HG02798 (cell line): ENCODE measurements around the gene SLC2A8.

Source experiments
- ATAC-seq: cut with Tn5 transposase; IDR thresholded peaks from one replicate; pipeline ENCODE4 v1.9.1; 2021; ENCODE audit warnings: mild to moderate bottlenecking; ENCODE audit not compliant: unreplicated experiment, poor library complexity

The SLC2A8 gene

GRCh38 chr9:127380479-127380878 lies 16.5 kb upstream of the SLC2A8 start:
- ATAC-seq: no peak

DNA sequence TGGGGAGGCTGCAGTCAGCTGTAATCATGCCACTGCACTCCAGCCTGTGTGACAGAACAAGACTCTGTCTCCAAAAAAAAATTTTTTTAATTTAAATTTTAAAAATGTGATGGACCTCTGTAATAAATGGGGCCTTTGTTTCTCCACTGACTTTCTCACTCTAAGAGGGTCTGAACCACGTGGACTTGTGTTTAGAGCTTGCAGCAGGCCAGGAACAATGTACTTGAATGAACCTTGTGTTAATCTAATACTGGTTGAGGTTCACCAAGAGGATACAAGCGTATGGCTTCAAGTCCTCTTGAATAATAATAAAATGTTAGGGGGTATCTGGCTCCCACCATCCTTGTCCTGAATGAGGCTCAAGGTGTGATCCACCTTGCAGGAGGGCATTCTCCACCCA lies 14.4 kb upstream of the SLC2A8 start:
- ATAC-seq: no peak

DNA sequence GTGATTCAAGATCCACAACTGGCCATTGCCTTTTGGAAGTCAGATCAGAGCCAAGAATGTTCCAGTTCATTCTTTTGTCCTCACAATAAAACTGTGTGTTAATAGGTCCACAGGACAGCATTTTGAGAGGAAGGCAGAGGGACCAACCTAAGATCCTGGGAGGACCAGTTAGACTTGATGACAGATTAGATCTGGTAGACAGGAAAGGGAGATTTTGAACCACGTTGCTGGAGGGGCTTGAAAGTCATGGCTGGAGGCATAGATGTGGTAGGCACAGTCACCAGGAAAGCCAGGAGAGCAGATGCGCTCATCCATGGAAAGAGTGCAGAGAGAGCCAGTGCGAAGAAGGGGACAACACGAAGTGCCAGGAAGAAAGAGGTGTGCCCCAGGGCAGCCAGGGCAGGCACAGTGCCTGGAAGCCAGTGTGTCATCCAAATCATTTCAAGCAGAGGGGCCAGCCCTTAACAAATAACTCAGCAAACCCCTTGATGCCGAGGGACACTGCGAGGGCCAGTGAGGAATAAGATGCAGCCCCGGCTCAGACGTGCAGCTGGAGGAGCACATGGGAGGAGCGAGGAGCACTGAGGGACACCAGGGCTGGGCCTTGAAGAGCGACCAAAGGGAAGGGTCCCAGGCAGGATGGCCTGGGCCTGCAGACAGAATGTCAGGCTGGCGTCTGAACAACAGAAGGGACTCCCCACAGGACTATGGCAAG lies 12.8 kb upstream of the SLC2A8 start:
- no peak for ATAC-seq

- no peak for ATAC-seq
These were observed 12.1 kb upstream of the SLC2A8 start for GRCh38 chr9:127384901-127385300.

GRCh38 chr9:127386249-127386648 lies 10.7 kb upstream of the SLC2A8 start:
- no peak for ATAC-seq

DNA sequence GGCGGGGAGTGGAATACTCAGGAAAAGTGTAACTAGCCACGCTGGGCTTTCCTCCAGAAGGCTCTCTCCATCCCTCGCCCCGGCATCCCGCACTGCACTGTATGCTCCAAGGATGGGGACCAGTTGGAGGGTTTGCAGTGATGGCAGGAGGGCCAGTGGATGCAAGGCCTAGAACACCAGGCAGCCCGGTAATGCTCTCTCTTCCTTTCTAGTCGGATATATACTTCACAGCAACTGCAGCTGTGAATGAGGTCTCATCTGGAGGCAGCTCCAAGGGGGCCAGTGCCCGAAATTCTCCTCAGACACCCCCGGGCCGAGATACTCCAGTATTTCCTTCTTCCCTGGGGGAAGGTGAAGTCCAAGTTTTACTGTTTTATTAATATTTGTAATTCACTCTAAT lies 10.0 kb upstream of the SLC2A8 start:
- no peak for ATAC-seq

DNA sequence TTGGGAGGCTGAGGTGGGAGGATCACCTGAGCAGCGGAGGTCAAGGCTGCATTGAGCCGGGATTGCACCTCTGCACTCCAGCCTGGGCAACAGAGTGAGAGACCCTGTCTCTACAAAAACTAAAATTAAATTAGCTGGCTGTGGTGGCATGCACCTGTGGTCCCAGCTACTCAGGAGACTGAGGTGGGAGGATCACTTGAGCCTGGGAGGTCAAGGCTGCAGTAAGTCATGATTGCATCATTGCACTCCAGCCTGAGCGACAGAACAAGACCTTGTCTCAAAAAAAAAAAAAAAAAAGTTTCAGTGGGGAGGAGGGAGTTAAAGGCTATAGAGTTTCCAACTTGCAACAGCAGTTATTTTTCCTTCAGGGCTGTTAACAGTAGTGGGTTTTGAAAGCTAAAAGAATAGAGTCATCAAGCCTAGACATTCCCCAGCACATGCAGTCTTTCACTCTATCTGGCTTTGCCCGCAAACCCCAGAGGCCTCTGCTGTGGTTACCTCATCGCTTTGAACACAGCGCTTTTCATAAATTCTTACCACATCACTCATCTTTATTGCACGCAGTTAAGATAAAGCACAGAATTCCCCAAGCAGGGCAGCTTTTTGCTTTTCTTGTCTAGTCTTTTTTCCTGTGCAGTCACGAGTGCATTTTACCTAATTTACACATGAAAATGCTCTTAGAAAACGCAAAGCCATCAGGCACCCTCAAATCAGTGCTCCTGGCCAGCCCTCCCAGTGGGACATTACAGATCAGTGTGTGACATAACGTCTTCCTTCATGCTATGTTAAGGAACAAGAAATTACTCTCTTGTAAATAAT lies 8.7 kb upstream of the SLC2A8 start:
- peak; percentile 86 for ATAC-seq

DNA sequence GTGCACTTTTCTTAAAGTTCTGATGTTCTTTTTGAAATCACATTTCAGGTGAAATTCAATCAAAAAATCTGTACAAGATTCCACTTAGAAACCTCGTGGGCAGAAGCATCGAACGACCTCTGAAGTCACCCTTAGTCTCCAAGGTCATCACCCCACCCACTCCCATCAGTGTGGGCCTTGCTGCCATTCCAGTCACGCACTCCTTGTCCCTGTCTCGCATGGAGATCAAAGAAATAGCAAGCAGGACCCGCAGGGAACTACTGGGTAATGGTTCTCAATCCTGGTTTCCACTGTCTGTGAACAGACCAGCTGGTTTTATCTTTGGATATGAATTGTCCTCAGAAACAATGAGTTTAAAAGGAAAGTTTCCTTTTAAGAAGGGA lies 8.1 kb upstream of the SLC2A8 start:
- no peak for ATAC-seq

DNA sequence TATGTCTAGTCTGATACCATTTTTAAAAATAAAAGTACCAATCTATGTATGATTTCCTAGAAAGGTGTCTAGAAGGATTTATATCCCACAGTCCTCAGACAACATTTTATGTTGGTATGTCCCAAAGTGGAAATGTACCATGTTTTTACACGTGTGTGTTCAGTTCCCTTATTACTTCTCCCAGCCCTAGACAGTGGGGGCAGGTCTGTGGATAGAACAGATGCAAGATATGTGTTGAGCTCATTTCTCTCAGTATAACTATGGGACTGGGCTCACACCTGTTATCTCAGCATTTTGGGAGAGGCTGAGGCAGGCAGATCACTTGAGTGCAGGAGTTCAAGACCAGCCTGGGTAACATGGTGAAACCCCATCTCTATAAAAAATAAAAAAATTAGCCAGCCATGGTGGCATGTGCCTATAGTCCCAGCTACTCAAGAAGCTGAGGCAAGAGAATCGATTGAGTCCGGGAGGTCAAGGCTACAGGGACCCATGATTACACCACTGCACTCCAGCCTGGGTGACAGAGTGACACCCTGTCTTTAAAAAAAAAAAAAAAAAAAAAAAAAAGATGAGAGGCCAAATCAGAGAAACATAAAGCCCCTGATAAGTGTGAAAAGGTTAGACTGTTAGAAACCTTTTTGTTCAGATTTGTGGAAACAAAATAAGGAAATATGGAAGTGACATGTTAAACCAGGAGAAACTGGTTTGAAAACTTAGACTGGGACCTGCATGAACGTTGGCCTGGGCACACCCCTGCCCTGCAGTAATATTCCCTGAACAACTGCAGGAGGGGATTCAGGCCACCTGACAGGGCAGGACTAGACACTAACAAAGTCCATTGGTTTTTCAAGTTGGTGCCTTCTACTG lies 7.4 kb upstream of the SLC2A8 start:
- no peak for ATAC-seq

DNA sequence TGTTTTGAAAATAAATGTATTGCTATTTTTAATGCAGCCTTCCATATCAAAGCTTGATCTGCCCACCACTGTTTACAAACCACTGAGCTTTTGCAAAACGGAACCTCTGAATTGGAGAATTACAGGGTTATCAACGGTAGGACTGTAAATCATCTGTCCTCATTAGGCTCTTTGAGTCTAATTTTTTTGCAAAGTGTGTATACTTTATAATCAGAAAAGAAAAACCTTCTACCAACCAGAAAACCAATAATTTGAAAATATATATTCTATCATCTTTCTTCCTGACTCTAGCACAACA lies 6.8 kb upstream of the SLC2A8 start:
- ATAC-seq: no peak

DNA sequence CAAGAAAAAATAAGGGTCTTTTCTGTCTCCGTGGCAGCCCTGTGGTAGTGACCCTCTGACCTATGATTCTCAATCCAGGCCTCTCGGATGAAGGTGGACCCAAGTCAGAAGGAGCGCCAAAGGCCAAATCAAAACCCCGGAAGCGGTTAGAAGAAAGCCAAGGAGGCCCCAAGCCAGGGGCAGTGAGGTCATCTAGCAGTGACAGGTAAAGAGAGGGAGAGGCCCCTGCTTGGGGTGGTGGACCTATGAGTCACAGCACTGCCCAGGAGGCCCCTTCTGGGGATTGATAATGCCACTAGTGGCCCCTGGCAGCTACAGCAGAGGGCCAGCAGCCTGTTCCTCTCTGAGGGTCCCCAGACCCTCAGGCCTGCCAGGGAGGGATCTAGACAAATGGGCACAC lies 6.4 kb upstream of the SLC2A8 start:
- no peak for ATAC-seq

DNA sequence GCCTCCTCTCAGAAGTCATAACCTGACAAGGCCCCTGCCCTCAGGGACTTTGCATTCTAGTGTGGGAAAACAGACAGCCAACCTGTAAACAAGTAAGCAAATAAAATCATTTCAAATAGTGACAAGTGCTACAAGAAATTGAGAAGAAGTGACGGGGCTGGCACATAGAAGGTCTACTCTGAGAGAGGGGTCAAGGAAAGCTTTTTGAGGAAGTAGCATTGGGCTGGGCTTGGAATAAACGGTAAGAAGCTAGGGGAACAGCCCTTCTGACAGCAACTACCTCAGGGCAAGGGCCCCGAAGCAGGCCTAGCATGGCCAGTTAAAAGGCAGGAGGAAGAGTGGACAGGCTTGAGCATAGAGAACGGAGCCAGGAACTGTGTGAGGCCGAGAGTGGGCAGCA lies 4.8 kb upstream of the SLC2A8 start:
- ATAC-seq: no peak

DNA sequence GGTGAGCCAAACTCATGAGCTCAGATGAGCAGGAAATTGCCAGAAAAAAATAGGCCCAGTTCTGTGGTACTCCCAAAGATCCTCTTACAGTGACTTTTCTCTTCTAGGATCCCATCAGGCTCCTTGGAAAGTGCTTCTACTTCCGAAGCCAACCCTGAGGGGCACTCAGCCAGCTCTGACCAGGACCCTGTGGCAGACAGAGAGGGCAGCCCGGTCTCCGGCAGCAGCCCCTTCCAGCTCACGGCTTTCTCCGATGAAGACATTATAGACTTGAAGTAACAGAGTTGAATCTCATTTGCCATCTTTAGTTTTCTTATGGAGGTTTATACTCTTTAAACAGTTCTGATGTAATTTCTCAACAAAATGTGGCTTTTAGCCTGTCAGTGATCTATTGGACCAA lies 4.0 kb upstream of the SLC2A8 start:
- ATAC-seq: no peak

DNA sequence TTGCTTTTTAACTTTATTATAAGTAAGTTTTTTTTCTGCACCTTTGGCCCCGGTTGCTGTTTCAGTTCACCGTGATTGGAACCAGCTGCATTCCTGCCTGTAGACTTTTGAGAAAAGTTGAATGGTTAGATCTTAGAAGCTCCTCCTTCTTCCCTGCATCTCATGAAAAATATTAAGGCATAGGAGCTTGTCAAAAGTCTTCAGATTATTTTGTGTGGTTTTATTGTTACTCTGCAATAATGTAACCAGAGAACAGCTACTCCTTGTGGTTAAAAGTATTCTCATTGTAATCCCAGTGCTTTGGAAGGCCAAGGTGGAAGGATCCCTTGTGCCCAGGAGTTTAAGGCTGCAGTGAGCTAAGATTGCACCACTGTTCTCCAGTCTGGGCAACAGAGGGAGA lies 3.3 kb upstream of the SLC2A8 start:
- no peak for ATAC-seq

GRCh38 chr9:127395497-127396252 lies 1.3 kb upstream of the SLC2A8 start:
- no peak for ATAC-seq

- no peak for ATAC-seq
These were observed 639 bp upstream of the SLC2A8 start for GRCh38 chr9:127396253-127396807.

- no peak for ATAC-seq
These were observed 791 bp downstream of the SLC2A8 start for GRCh38 chr9:127397646-127398274.

DNA sequence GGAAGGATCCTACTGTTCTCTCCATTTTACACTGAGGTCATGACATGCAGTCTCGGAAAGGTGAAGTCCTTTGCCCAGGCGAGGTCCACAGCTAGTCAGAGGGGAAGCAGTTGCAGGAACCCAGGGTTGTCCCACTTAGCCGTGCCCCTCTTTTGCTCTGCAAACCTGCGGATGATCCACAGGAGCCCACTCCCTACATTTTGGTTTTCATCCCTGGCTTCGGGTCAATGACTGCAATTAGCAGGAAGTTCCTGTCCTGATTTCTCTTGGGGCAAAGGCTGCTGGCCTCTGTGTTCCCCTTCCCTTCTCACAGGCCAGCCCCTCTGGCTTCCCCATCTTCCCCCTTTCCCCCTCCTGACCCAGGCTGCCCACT lies 1.3 kb downstream of the SLC2A8 start:
- ATAC-seq: no peak

DNA sequence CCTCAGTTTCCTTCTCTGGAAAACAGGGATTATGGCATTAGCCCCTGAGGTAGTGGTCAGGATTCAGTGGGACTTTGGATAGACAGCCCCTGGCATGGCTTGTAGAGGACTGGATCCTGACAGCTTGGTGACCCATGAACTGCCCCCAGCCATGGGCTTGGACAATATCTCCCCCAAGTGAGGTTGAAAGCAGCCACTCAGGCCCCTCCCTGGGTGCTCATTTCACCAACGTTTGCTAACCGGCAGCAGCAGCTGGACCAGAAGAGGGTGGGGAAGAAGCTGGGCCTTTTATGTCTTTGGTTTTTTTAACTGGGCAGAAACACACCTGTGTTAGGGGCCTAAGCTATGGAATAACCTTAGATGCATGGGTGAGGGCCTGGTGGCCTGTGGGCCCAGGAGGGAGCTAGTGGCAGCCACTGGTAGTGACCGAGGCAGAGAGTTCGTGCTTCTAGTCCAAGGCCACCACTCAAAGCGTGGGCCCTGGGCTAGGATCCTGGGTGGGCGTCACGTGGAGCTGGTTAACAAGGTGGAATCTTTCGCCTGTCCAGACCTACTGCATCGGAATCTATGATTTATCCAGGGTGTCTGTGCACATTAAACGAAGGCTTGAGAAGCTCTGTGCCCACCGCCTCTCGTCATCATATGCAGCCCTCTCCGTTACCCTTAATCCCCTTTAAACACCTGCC lies 1.9 kb downstream of the SLC2A8 start:
- ATAC-seq: no peak
